Measurements from ENCODE around the gene KRT39.

KRT39 gene

GRCh38 chr17:40978575-40979151, 11.9 kb upstream of the KRT39 start:
- no peak for DNase-seq

GRCh38 chr17:40975516-40975915, 8.8 kb upstream of the KRT39 start:
- no peak for DNase-seq

GRCh38 chr17:40974366-40974765, 7.6 kb upstream of the KRT39 start:
- DNase-seq, result no peak

GRCh38 chr17:40967582-40967981, 834 bp upstream of the KRT39 start:
- no peak for DNase-seq

- peak; percentile 20 for DNase-seq
Measured at GRCh38 chr17:40963838-40964237, 2.9 kb downstream of the KRT39 start.

GRCh38 chr17:40962059-40962561, 4.6 kb downstream of the KRT39 start:
- DNase-seq, result no peak

- DNase-seq, result no peak
Measured at GRCh38 chr17:40961591-40961990, 5.2 kb downstream of the KRT39 start.

- no peak for DNase-seq
Measured at GRCh38 chr17:40960144-40960543, 6.6 kb downstream of the KRT39 start.

- no peak for DNase-seq
Measured at GRCh38 chr17:40958086-40958953, 8.4 kb downstream of the KRT39 start.

- DNase-seq, result no peak
Measured at GRCh38 chr17:40956401-40957254, 10.1 kb downstream of the KRT39 start.

- DNase-seq, result no peak
Measured at GRCh38 chr17:40953881-40954280, 12.9 kb downstream of the KRT39 start.

- no peak for DNase-seq
Measured at GRCh38 chr17:40952661-40953060, 14.1 kb downstream of the KRT39 start.

- DNase-seq, result no peak
Measured at GRCh38 chr17:40952154-40952553, 14.6 kb downstream of the KRT39 start.

- DNase-seq, result no peak
Measured at GRCh38 chr17:40951011-40951622, 15.6 kb downstream of the KRT39 start.

- DNase-seq, result no peak
Measured at GRCh38 chr17:40950176-40950575, 16.6 kb downstream of the KRT39 start.

GRCh38 chr17:40949418-40949817, 17.3 kb downstream of the KRT39 start:
- no peak for DNase-seq

GRCh38 chr17:40947929-40948328, 18.8 kb downstream of the KRT39 start:
- no peak for DNase-seq

GRCh38 chr17:40945414-40945813, 21.3 kb downstream of the KRT39 start:
- DNase-seq, result no peak

GRCh38 chr17:40944531-40944930, 22.2 kb downstream of the KRT39 start:
- DNase-seq, result no peak

- DNase-seq, result no peak
Measured at GRCh38 chr17:40942553-40942952, 24.2 kb downstream of the KRT39 start.

- DNase-seq, result no peak
Measured at GRCh38 chr17:40940266-40940665, 26.5 kb downstream of the KRT39 start.

- no peak for DNase-seq
Measured at GRCh38 chr17:40938981-40939380, 27.8 kb downstream of the KRT39 start.

GRCh38 chr17:40937384-40937819, 29.3 kb downstream of the KRT39 start, which contains the start of gene KRT23:
Gene KRT23 (minus strand): TSS chr17:40937646. CDS start chr17:40936603, 1,043 bp downstream.
- DNase-seq, result no peak
